Activated naive CD8-positive, alpha-beta T cell treated with anti-CD3 and anti-CD28 coated beads, Interleukin-2, amount 50 U/mL, for 24 hours (primary cell): ENCODE results near the gene CMSS1.

Experiments
- ATAC-seq: fragments of 150-1000 bp; cut with Tn5 transposase; one replicate; pipeline ENCODE4 v1.10.0; 2021
- DNase-seq: peaks from one replicate; pipeline ENCODE4 v3.0.0; 2021
- H3K27ac Mint-ChIP-seq: one replicate; pipeline ENCODE4 v1.8.0; 2021; ENCODE audit warnings: mild to moderate bottlenecking, mixed read lengths
- H3K27me3 Mint-ChIP-seq: one replicate; pipeline ENCODE4 v1.8.0; 2021; ENCODE audit warnings: mixed read lengths
- H3K36me3 Mint-ChIP-seq: one replicate; pipeline ENCODE4 v1.8.0; 2021; ENCODE audit warnings: low read depth, mixed read lengths
- H3K4me1 Mint-ChIP-seq: one replicate; pipeline ENCODE4 v1.8.0; 2021; ENCODE audit warnings: mixed read lengths
- H3K4me3 Mint-ChIP-seq: one replicate; pipeline ENCODE4 v1.8.0; 2021; ENCODE audit warnings: mild to moderate bottlenecking, moderate library complexity, mixed read lengths
- H3K9me3 Mint-ChIP-seq: one replicate; pipeline ENCODE4 v1.8.0; 2021; ENCODE audit warnings: mixed read lengths

CMSS1 gene

GRCh38 chr3:99795573-99795972 is 22.1 kb upstream of the CMSS1 start:
- H3K27ac Mint-ChIP-seq: no peak overlapping the region
- H3K9me3 Mint-ChIP-seq: no peaks in the 10 kb centered on the region
- ATAC-seq: no peak
- no peaks in the 10 kb centered on the region for H3K4me1 Mint-ChIP-seq
- DNase-seq: no peak
- no peaks in the 10 kb centered on the region for H3K36me3 Mint-ChIP-seq
- H3K4me3 Mint-ChIP-seq: no peak overlapping the region
- H3K27me3 Mint-ChIP-seq: peaks cover 2% of the 10 kb centered on the region

- DNase-seq (no peak), ATAC-seq (no peak)
- Mint-ChIP-seq H3K9me3 (peaks cover 3% of the 10 kb centered on the region), H3K4me1 (no peaks in the 10 kb centered on the region), H3K4me3 (no peak overlapping the region), H3K36me3 (peaks cover 4% of the 10 kb centered on the region), H3K27ac (no peak overlapping the region), H3K27me3 (no peaks in the 10 kb centered on the region)
Measured at GRCh38 chr3:99799422-99799821, 18.2 kb upstream of the CMSS1 start.

GRCh38 chr3:99803297-99803696 is 14.4 kb upstream of the CMSS1 start:
- Mint-ChIP-seq H3K9me3 (peaks cover 12% of the 10 kb centered on the region), H3K4me3 (no peak overlapping the region)

GRCh38 chr3:99805160-99805559 is 12.5 kb upstream of the CMSS1 start:
- DNase-seq (no peak), ATAC-seq (no peak)
- H3K9me3 Mint-ChIP-seq: peaks cover 12% of the 10 kb centered on the region
- H3K27ac Mint-ChIP-seq: no peak overlapping the region
- peaks cover 14% of the 10 kb centered on the region for H3K36me3 Mint-ChIP-seq
- no peak overlapping the region for H3K4me3 Mint-ChIP-seq
- H3K27me3 Mint-ChIP-seq: no peaks in the 10 kb centered on the region
- no peaks in the 10 kb centered on the region for H3K4me1 Mint-ChIP-seq

More at GRCh38 chr3:99803297-99803696, 14.4 kb upstream of the CMSS1 start:
- no peak for ATAC-seq
- DNase-seq: no peak
- Mint-ChIP-seq H3K4me1 (no peaks in the 10 kb centered on the region), H3K27me3 (no peaks in the 10 kb centered on the region), H3K27ac (no peak overlapping the region), H3K36me3 (peaks cover 14% of the 10 kb centered on the region)

- peaks cover 12% of the 10 kb centered on the region for H3K36me3 Mint-ChIP-seq
- no peaks in the 10 kb centered on the region for H3K27me3 Mint-ChIP-seq
- DNase-seq (peak; percentile 24), ATAC-seq (no peak)
- no peak overlapping the region for H3K27ac Mint-ChIP-seq
- H3K4me3 Mint-ChIP-seq: no peak overlapping the region
- no peaks in the 10 kb centered on the region for H3K4me1 Mint-ChIP-seq
- peaks cover 12% of the 10 kb centered on the region for H3K9me3 Mint-ChIP-seq
Measured at GRCh38 chr3:99808163-99808794, 9.4 kb upstream of the CMSS1 start.

- Mint-ChIP-seq H3K4me1 (no peaks in the 10 kb centered on the region), H3K4me3 (no peak overlapping the region), H3K27me3 (no peaks in the 10 kb centered on the region), H3K9me3 (peaks cover 8% of the 10 kb centered on the region), H3K27ac (no peak overlapping the region), H3K36me3 (peaks cover 8% of the 10 kb centered on the region)
- DNase-seq (no peak), ATAC-seq (no peak)
Measured at GRCh38 chr3:99809565-99809964, 8.1 kb upstream of the CMSS1 start.

GRCh38 chr3:99810403-99810802 is 7.3 kb upstream of the CMSS1 start:
- Mint-ChIP-seq H3K4me3 (no peak overlapping the region), H3K27ac (no peak overlapping the region), H3K36me3 (peaks cover 5% of the 10 kb centered on the region)

GRCh38 chr3:99817047-99817436 is 620 bp upstream of the CMSS1 start:
- DNase-seq (peak; percentile 16), ATAC-seq (no peak)
- Mint-ChIP-seq H3K27ac (peak overlapping the region; percentile 99), H3K36me3 (peaks cover 16% of the 10 kb centered on the region), H3K9me3 (no peaks in the 10 kb centered on the region), H3K27me3 (no peaks in the 10 kb centered on the region), H3K4me1 (peaks cover 47% of the 10 kb centered on the region), H3K4me3 (peak overlapping the region; percentile 97)

More at GRCh38 chr3:99810403-99810802, 7.3 kb upstream of the CMSS1 start:
- Mint-ChIP-seq H3K27me3 (no peaks in the 10 kb centered on the region), H3K4me1 (no peaks in the 10 kb centered on the region), H3K9me3 (peaks cover 6% of the 10 kb centered on the region)
- DNase-seq (no peak), ATAC-seq (no peak)

GRCh38 chr3:99818818-99819217 is 1.2 kb downstream of the CMSS1 start:
- Mint-ChIP-seq H3K27me3 (no peaks in the 10 kb centered on the region), H3K4me3 (peak overlapping the region; percentile 97), H3K4me1 (peaks cover 54% of the 10 kb centered on the region), H3K9me3 (no peaks in the 10 kb centered on the region), H3K27ac (peak overlapping the region; percentile 99), H3K36me3 (peaks cover 20% of the 10 kb centered on the region)
- ATAC-seq: no peak
- DNase-seq: no peak

GRCh38 chr3:99823723-99824711 is 6.4 kb downstream of the CMSS1 start:
- DNase-seq (no peak), ATAC-seq (no peak)
- Mint-ChIP-seq H3K4me3 (no peak overlapping the region), H3K9me3 (no peaks in the 10 kb centered on the region), H3K27ac (no peak overlapping the region), H3K27me3 (no peaks in the 10 kb centered on the region), H3K36me3 (peaks cover 24% of the 10 kb centered on the region), H3K4me1 (peaks cover 44% of the 10 kb centered on the region)

GRCh38 chr3:99825004-99825640 is 7.5 kb downstream of the CMSS1 start:
- peak; percentile 78 for ATAC-seq
- no peaks in the 10 kb centered on the region for H3K9me3 Mint-ChIP-seq
- peaks cover 17% of the 10 kb centered on the region for H3K36me3 Mint-ChIP-seq
- no peak overlapping the region for H3K27ac Mint-ChIP-seq
- peaks cover 37% of the 10 kb centered on the region for H3K4me1 Mint-ChIP-seq
- no peak overlapping the region for H3K4me3 Mint-ChIP-seq
- no peaks in the 10 kb centered on the region for H3K27me3 Mint-ChIP-seq
- no peak for DNase-seq

GRCh38 chr3:99829844-99830243 is 12.2 kb downstream of the CMSS1 start:
- no peak for DNase-seq
- no peak for ATAC-seq
- Mint-ChIP-seq H3K27ac (no peak overlapping the region), H3K27me3 (no peaks in the 10 kb centered on the region), H3K36me3 (peaks cover 4% of the 10 kb centered on the region), H3K4me3 (no peak overlapping the region), H3K4me1 (peaks cover 19% of the 10 kb centered on the region), H3K9me3 (no peaks in the 10 kb centered on the region)

- Mint-ChIP-seq H3K36me3 (no peaks in the 10 kb centered on the region), H3K27me3 (no peaks in the 10 kb centered on the region), H3K4me1 (peaks cover 9% of the 10 kb centered on the region), H3K9me3 (no peaks in the 10 kb centered on the region), H3K27ac (no peak overlapping the region), H3K4me3 (no peak overlapping the region)
- DNase-seq (no peak), ATAC-seq (no peak)
Measured at GRCh38 chr3:99833617-99834205, 16.0 kb downstream of the CMSS1 start.

- Mint-ChIP-seq H3K9me3 (no peaks in the 10 kb centered on the region), H3K27ac (no peak overlapping the region), H3K4me3 (no peak overlapping the region), H3K36me3 (no peaks in the 10 kb centered on the region), H3K27me3 (no peaks in the 10 kb centered on the region), H3K4me1 (peaks cover 9% of the 10 kb centered on the region)
- DNase-seq (no peak), ATAC-seq (peak; percentile 58)
Measured at GRCh38 chr3:99834211-99834957, 16.7 kb downstream of the CMSS1 start.
